Stomach smooth muscle (tissue), 2 donors: ENCODE measurements around the gene SMIM10L2A.

ENCODE experiments used
- H3K27ac ChIP-seq: one replicate; pipeline ENCODE4 v1.7.0; 2013; ENCODE audit warnings: mild to moderate bottlenecking, low read length, inconsistent platforms
- H3K27me3 ChIP-seq, 2 donors: one replicate each; pipeline ENCODE4 v1.7.0; 2013; ENCODE audit warnings: low read length in 2 of 2; ENCODE audit not compliant: insufficient read depth in 2 of 2, control insufficient read depth in 1 of 2
- H3K36me3 ChIP-seq, 2 donors: one replicate each; pipeline ENCODE4 v1.7.0; 2013; ENCODE audit warnings: low read length in 2 of 2; ENCODE audit not compliant: control insufficient read depth in 2 of 2, insufficient read depth in 2 of 2
- H3K4me1 ChIP-seq: one replicate; pipeline ENCODE4 v1.7.0; 2013; ENCODE audit warnings: low read length; ENCODE audit not compliant: control insufficient read depth, insufficient read depth
- H3K4me3 ChIP-seq, 2 donors: one replicate each; pipeline ENCODE4 v1.7.0; 2013; ENCODE audit warnings: low read length in 2 of 2
- H3K9ac ChIP-seq, 2 donors: one replicate each; pipeline ENCODE4 v1.7.0; 2013; ENCODE audit warnings: low read length in 2 of 2, mild to moderate bottlenecking in 1 of 2
- H3K9me3 ChIP-seq, 2 donors: one replicate each; pipeline ENCODE4 v1.7.0; 2013; ENCODE audit warnings: low read length in 2 of 2; ENCODE audit not compliant: control insufficient read depth in 2 of 2
- donor health status: healthy.
- donor health status: Pancreatic carcinoma.

SMIM10L2A gene

GRCh38 chrX:135421932-135422809 is at the start of gene SMIM10L2A:
TSS of gene SMIM10L2A (plus strand) at chrX:135421944. CDS start at chrX:135422132, 188 bp downstream.
- H3K36me3 ChIP-seq: no peaks in the 10 kb centered on the region
- H3K27ac ChIP-seq: no peak within 1 kb of the TSS
- peaks cover 3% of the 10 kb centered on the region for H3K4me1 ChIP-seq
- H3K4me3 ChIP-seq: peak within 1 kb of the TSS; percentile 29 to 64
- no peaks in the 10 kb centered on the region for H3K9me3 ChIP-seq
- peaks cover 0 to 6% of the 10 kb centered on the region in 2 donors for H3K27me3 ChIP-seq
- no peak within 1 kb of the TSS for H3K9ac ChIP-seq

GRCh38 chrX:135373357-135373756 is 48.4 kb upstream of the SMIM10L2A start:
- H3K27ac ChIP-seq: no peak overlapping the region
- H3K4me3 ChIP-seq: no peak overlapping the region
- no peaks in the 10 kb centered on the region for H3K36me3 ChIP-seq
- H3K4me1 ChIP-seq: no peaks in the 10 kb centered on the region
- no peaks in the 10 kb centered on the region for H3K27me3 ChIP-seq
- H3K9me3 ChIP-seq: no peaks in the 10 kb centered on the region
- no peak overlapping the region for H3K9ac ChIP-seq

- Histone ChIP-seq H3K4me1 (no peaks in the 10 kb centered on the region), H3K9me3 (no peaks in the 10 kb centered on the region), H3K4me3 (no peak overlapping the region), H3K9ac (no peak overlapping the region), H3K36me3 (no peaks in the 10 kb centered on the region), H3K27ac (no peak overlapping the region), H3K27me3 (no peaks in the 10 kb centered on the region)
Observed at GRCh38 chrX:135382260-135382659, 39.5 kb upstream of the SMIM10L2A start.

- no peaks in the 10 kb centered on the region for H3K4me1 ChIP-seq
- H3K36me3 ChIP-seq: no peaks in the 10 kb centered on the region
- no peak overlapping the region for H3K4me3 ChIP-seq
- H3K9me3 ChIP-seq: no peaks in the 10 kb centered on the region
- H3K27ac ChIP-seq: no peak overlapping the region
- no peak overlapping the region for H3K9ac ChIP-seq
- no peaks in the 10 kb centered on the region for H3K27me3 ChIP-seq
Observed at GRCh38 chrX:135383249-135383648, 38.5 kb upstream of the SMIM10L2A start.

- no peaks in the 10 kb centered on the region for H3K27me3 ChIP-seq
- no peaks in the 10 kb centered on the region for H3K36me3 ChIP-seq
- H3K9ac ChIP-seq: no peak overlapping the region
- H3K4me1 ChIP-seq: no peaks in the 10 kb centered on the region
- H3K4me3 ChIP-seq: no peak overlapping the region
- H3K9me3 ChIP-seq: no peaks in the 10 kb centered on the region
- no peak overlapping the region for H3K27ac ChIP-seq
Observed at GRCh38 chrX:135384161-135384836, 37.4 kb upstream of the SMIM10L2A start.

DNA sequence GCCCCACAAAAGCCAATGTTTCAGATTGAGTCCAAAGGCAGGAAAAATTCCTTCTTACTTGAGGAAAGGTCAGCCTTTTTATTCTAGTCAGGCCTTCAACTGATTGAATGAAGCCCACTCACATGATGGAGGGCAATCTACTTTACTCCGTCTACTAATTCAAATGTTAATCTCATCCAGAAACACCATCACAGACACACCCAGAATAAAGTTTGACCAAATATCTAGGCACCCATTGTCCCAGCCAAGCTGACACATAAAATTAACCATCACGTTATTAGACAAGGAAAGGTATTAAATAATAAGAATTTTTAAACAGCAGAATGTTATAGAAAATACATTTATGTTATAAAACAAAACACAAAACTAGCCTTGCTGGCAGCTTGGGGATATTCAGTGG is 32.9 kb upstream of the SMIM10L2A start:
- no peak overlapping the region for H3K4me3 ChIP-seq
- no peaks in the 10 kb centered on the region for H3K36me3 ChIP-seq
- no peak overlapping the region for H3K9ac ChIP-seq
- no peak overlapping the region for H3K27ac ChIP-seq
- H3K27me3 ChIP-seq: no peaks in the 10 kb centered on the region
- H3K4me1 ChIP-seq: no peaks in the 10 kb centered on the region
- H3K9me3 ChIP-seq: no peaks in the 10 kb centered on the region

GRCh38 chrX:135389243-135389642 is 32.5 kb upstream of the SMIM10L2A start:
- Histone ChIP-seq H3K9ac (no peak overlapping the region), H3K27ac (no peak overlapping the region), H3K4me1 (no peaks in the 10 kb centered on the region), H3K9me3 (no peaks in the 10 kb centered on the region), H3K27me3 (no peaks in the 10 kb centered on the region), H3K4me3 (no peak overlapping the region), H3K36me3 (no peaks in the 10 kb centered on the region)

- Histone ChIP-seq H3K9me3 (no peaks in the 10 kb centered on the region), H3K9ac (no peak overlapping the region), H3K27ac (no peak overlapping the region), H3K4me1 (no peaks in the 10 kb centered on the region), H3K36me3 (no peaks in the 10 kb centered on the region), H3K4me3 (no peak overlapping the region), H3K27me3 (no peaks in the 10 kb centered on the region)
Observed at GRCh38 chrX:135389717-135390116, 32.0 kb upstream of the SMIM10L2A start.

- Histone ChIP-seq H3K4me1 (no peaks in the 10 kb centered on the region), H3K36me3 (no peaks in the 10 kb centered on the region), H3K9ac (no peak overlapping the region), H3K27ac (no peak overlapping the region), H3K9me3 (no peaks in the 10 kb centered on the region), H3K27me3 (no peaks in the 10 kb centered on the region), H3K4me3 (no peak overlapping the region)
Observed at GRCh38 chrX:135391734-135392133, 30.0 kb upstream of the SMIM10L2A start.

- H3K36me3 ChIP-seq: no peaks in the 10 kb centered on the region
- H3K9me3 ChIP-seq: no peaks in the 10 kb centered on the region
- H3K9ac ChIP-seq: no peak overlapping the region
- no peak overlapping the region for H3K4me3 ChIP-seq
- H3K27ac ChIP-seq: no peak overlapping the region
- H3K27me3 ChIP-seq: peaks cover 0 to 3% of the 10 kb centered on the region in 2 donors
- no peaks in the 10 kb centered on the region for H3K4me1 ChIP-seq
Observed at GRCh38 chrX:135393051-135393450, 28.7 kb upstream of the SMIM10L2A start.

GRCh38 chrX:135395064-135395463 is 26.7 kb upstream of the SMIM10L2A start:
- Histone ChIP-seq H3K36me3 (no peaks in the 10 kb centered on the region), H3K4me1 (no peaks in the 10 kb centered on the region), H3K9me3 (no peaks in the 10 kb centered on the region), H3K27ac (no peak overlapping the region), H3K9ac (no peak overlapping the region), H3K27me3 (peaks cover 0 to 3% of the 10 kb centered on the region in 2 donors), H3K4me3 (no peak overlapping the region)
